Loucy (cell line): ENCODE measurements around the gene RBM26.

Experiments
- H2AFZ ChIP-seq: fragments of 200-600 bp; sonication (generic); 2 replicates; pipeline ENCODE4 v1.6.0; 2016; ENCODE audit warnings: antibody characterized with exemption, mild to moderate bottlenecking, low read length, moderate library complexity
- H3F3A ChIP-seq: fragments of 200-600 bp; 2 replicates; pipeline ENCODE4 v1.6.0; 2016; ENCODE audit warnings: antibody characterized with exemption, low read depth, mild to moderate bottlenecking
- H3K27me3 ChIP-seq: fragments of 200-600 bp; sonication (generic); 2 replicates; pipeline ENCODE4 v1.6.1; 2014; ENCODE audit warnings: low read length, mild to moderate bottlenecking; ENCODE audit not compliant: insufficient read depth, poor library complexity, severe bottlenecking
- H3K36me3 ChIP-seq: fragments of 200-600 bp; sonication (generic); 2 replicates; pipeline ENCODE4 v1.6.1; 2016; ENCODE audit warnings: low read length; ENCODE audit not compliant: insufficient read depth
- H3K4me1 ChIP-seq: fragments of 200-600 bp; sonication (generic); 2 replicates; pipeline ENCODE4 v1.5.1; 2014; ENCODE audit warnings: low read length, mild to moderate bottlenecking; ENCODE audit not compliant: insufficient read depth, poor library complexity, severe bottlenecking
- H3K4me2 ChIP-seq: fragments of 200-600 bp; sonication (generic); 2 replicates; pipeline ENCODE4 v1.6.0; 2014; ENCODE audit warnings: antibody characterized with exemption, low read length, low read depth, mild to moderate bottlenecking; ENCODE audit not compliant: poor library complexity, severe bottlenecking
- H3K4me3 ChIP-seq: fragments of 200-600 bp; sonication (generic); 2 replicates; pipeline ENCODE4 v1.5.1; 2014; ENCODE audit warnings: low read length, mild to moderate bottlenecking, mixed read lengths; ENCODE audit not compliant: poor library complexity, severe bottlenecking
- H3K79me2 ChIP-seq: fragments of 200-600 bp; sonication (generic); 2 replicates; pipeline ENCODE4 v1.6.1; 2014; ENCODE audit warnings: low read length; ENCODE audit not compliant: insufficient read depth
- H3K9ac ChIP-seq: fragments of 200-600 bp; sonication (generic); 2 replicates; pipeline ENCODE4 v1.6.0; 2014; ENCODE audit warnings: mild to moderate bottlenecking, low read depth, low read length, moderate library complexity; ENCODE audit not compliant: poor library complexity, severe bottlenecking
- H3K9me2 ChIP-seq: fragments of 200-600 bp; sonication (generic); replicated peaks from 2 replicates; pipeline ENCODE4 v1.6.1; 2016; ENCODE audit warnings: low read depth, low read length, mixed read lengths
- H3K9me3 ChIP-seq: fragments of 200-600 bp; sonication (generic); 2 replicates; pipeline ENCODE4 v1.6.1; 2014; ENCODE audit warnings: mild to moderate bottlenecking, antibody characterized with exemption, low read length, low read depth; ENCODE audit not compliant: insufficient read depth
- H4K20me1 ChIP-seq: fragments of 200-600 bp; sonication (generic); 2 replicates; pipeline ENCODE4 v1.6.0; 2014; ENCODE audit warnings: antibody characterized with exemption, low read length, mild to moderate bottlenecking; ENCODE audit not compliant: insufficient read depth, poor library complexity, severe bottlenecking
- EZH2phosphoT487 ChIP-seq: fragments of 200-600 bp; IDR thresholded peaks from 2 replicates; pipeline ENCODE4 v1.6.1; 2018; ENCODE audit warnings: antibody characterized with exemption, mild to moderate bottlenecking, moderate library complexity, borderline replicate concordance
- TF ChIP-seq, protein P1 (sequence below): fragments of 200-600 bp; sonication (generic); conservative IDR thresholded peaks from 2 replicates; pipeline ENCODE4 v1.5.1; 2014; ENCODE audit warnings: mild to moderate bottlenecking, antibody characterized with exemption, low read length

The RBM26 gene

DNA sequence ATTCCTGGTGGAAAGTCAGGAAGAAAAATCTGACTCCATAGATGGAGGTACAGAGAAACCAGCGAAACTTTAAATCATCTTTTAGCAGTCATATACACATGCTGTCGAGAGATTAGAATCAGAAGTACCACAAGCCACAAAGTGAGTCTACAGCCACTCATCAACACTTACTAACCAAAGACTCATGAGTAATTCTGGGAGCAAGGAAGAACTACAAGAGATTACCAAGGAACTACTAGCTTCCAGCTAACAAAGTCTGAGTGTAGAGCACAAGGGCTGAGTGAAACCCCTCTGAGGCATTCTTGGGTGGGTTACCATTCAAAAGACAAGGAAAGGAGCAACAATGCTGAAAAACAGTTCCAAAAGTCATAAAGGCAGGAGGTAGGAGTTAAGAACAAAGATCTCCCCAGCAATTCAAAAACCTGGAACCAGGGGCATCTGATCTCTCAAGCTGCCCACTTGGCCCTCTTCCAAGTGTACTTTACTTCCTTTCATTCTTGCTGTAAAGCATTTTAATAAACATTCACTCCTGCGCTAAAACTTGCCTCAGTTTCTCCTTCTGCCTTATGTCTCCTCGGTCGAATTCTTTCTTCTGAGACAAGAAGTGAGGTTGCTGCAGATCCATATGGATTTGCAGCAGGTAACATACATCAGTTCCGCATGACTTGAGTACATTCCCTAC, 13.0 kb downstream of the RBM26 start:
- Histone ChIP-seq H3K27me3 (no peaks in the 10 kb centered on the region), H3K9me3 (peaks cover 11% of the 10 kb centered on the region; the same call in 1 of the 2 replicates), H2AFZ (no peak overlapping the region), H3K4me2 (peak overlapping the region; percentile 67), H3F3A (peaks cover 9% of the 10 kb centered on the region; the same call in 1 of the 2 replicates), H3K4me3 (peak overlapping the region; percentile 51), H3K79me2 (peaks cover 93% of the 10 kb centered on the region), H4K20me1 (peaks cover 80% of the 10 kb centered on the region), H3K36me3 (peaks cover 19% of the 10 kb centered on the region), H3K9ac (no peak overlapping the region), H3K4me1 (peaks cover 43% of the 10 kb centered on the region), H3K9me2 (no peaks in the 10 kb centered on the region)
- no peak for TF ChIP-seq EZH2phosphoT487
- TF ChIP-seq, protein P1, sequence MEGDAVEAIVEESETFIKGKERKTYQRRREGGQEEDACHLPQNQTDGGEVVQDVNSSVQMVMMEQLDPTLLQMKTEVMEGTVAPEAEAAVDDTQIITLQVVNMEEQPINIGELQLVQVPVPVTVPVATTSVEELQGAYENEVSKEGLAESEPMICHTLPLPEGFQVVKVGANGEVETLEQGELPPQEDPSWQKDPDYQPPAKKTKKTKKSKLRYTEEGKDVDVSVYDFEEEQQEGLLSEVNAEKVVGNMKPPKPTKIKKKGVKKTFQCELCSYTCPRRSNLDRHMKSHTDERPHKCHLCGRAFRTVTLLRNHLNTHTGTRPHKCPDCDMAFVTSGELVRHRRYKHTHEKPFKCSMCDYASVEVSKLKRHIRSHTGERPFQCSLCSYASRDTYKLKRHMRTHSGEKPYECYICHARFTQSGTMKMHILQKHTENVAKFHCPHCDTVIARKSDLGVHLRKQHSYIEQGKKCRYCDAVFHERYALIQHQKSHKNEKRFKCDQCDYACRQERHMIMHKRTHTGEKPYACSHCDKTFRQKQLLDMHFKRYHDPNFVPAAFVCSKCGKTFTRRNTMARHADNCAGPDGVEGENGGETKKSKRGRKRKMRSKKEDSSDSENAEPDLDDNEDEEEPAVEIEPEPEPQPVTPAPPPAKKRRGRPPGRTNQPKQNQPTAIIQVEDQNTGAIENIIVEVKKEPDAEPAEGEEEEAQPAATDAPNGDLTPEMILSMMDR: no peak

DNA sequence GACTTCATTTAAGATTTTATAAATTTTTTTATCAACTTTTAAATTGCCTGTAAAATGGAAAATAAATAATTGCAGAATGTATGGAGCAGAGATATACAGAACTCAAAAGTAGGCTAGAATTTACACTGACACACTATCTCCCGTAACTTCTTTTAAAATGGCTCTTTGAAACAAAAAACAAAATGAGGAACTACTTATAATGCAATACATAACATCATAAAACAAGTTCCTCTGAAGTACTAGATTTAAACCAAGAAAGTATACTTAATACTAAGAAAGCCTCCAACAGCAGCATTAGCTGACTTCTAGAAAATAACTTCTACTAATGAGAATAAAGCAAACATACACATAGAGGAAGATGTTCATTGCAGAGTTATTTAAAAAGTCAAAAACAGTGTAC, 17.0 kb downstream of the RBM26 start:
- Histone ChIP-seq H3F3A (peaks cover 9% of the 10 kb centered on the region; the same call in 1 of the 2 replicates), H3K4me2 (peak overlapping the region; percentile 5), H3K9me3 (no peaks in the 10 kb centered on the region), H3K4me1 (peaks cover 52% of the 10 kb centered on the region), H3K79me2 (peaks cover 93% of the 10 kb centered on the region), H3K9me2 (no peaks in the 10 kb centered on the region), H4K20me1 (peaks cover 93% of the 10 kb centered on the region), H2AFZ (no peak overlapping the region), H3K4me3 (no peak overlapping the region), H3K27me3 (no peaks in the 10 kb centered on the region), H3K36me3 (no peaks in the 10 kb centered on the region), H3K9ac (no peak overlapping the region)
- TF ChIP-seq, protein P1: no peak
- TF ChIP-seq EZH2phosphoT487: no peak

DNA sequence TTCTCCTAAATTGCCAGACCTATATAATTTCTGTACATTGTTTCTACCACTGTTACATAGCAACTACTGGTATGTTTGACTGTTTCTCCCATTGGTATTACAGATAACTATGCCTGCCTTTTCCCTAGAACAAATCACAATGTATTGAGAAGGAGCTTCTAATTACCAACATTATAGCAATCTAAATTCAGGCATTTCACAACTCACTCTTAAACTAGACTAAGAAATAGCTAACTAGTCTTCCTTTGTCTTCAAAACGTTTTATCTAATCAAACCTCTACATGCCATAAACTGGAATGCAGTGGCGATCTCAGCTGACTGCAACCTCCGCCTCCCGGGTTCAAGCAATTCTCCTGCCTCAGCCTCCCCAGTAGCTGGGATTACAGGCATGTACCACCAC, 18.2 kb downstream of the RBM26 start:
- Histone ChIP-seq H2AFZ (no peak overlapping the region), H3F3A (peaks cover 4% of the 10 kb centered on the region; the same call in 1 of the 2 replicates), H3K4me2 (no peak overlapping the region), H3K9me2 (no peaks in the 10 kb centered on the region), H3K27me3 (no peaks in the 10 kb centered on the region), H3K9ac (no peak overlapping the region), H3K4me3 (no peak overlapping the region), H3K79me2 (peaks cover 93% of the 10 kb centered on the region), H3K9me3 (no peaks in the 10 kb centered on the region), H3K36me3 (no peaks in the 10 kb centered on the region), H4K20me1 (peaks cover 91% of the 10 kb centered on the region), H3K4me1 (peaks cover 52% of the 10 kb centered on the region)
- no peak for TF ChIP-seq EZH2phosphoT487
- TF ChIP-seq, protein P1: no peak
